Measurements from ENCODE around the gene FES.

Gene FES

DNA sequence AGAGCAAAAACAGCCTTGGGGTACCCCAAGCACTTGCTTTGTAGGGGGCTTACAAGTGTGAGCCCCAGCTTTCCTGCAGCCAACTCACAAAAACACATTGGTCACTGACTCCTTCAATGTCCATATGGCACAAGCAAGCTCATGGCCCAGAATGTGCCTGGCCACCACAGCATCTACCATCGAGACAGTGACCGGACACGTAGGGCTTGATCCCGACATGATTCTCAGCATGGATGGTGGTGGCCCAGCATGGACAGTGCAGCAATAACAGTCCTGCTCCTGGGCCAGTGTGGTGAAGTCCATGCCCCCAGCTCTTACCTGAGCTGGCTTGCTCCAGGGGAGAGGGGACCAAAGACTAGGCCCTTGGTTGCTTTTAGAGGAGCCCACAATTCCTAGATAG is 56.7 kb downstream of the FES start:
- TF ChIP-seq, protein P1, sequence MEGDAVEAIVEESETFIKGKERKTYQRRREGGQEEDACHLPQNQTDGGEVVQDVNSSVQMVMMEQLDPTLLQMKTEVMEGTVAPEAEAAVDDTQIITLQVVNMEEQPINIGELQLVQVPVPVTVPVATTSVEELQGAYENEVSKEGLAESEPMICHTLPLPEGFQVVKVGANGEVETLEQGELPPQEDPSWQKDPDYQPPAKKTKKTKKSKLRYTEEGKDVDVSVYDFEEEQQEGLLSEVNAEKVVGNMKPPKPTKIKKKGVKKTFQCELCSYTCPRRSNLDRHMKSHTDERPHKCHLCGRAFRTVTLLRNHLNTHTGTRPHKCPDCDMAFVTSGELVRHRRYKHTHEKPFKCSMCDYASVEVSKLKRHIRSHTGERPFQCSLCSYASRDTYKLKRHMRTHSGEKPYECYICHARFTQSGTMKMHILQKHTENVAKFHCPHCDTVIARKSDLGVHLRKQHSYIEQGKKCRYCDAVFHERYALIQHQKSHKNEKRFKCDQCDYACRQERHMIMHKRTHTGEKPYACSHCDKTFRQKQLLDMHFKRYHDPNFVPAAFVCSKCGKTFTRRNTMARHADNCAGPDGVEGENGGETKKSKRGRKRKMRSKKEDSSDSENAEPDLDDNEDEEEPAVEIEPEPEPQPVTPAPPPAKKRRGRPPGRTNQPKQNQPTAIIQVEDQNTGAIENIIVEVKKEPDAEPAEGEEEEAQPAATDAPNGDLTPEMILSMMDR (IDR thresholded peaks at IDR 0.05; ENCODE audit: low read length), result no peak
- TF ChIP-seq EZH2 (IDR thresholded peaks at IDR 0.05; ENCODE audit: borderline replicate concordance, low read length), result no peak
- H2AFZ ChIP-seq (ENCODE audit: low read length), result no peak overlapping the region
- H3K36me3 ChIP-seq (ENCODE audit: insufficient read depth, low read length), result peaks cover 65% of the 10 kb centered on the region
- no peak overlapping the region for H3K4me2 ChIP-seq (ENCODE audit: low read length)
- no peaks in the 10 kb centered on the region for H4K20me1 ChIP-seq (ENCODE audit: insufficient read depth, low read length)
- H3K79me2 ChIP-seq (ENCODE audit: insufficient read depth, low read length), result no peaks in the 10 kb centered on the region
- peaks cover 11% of the 10 kb centered on the region for H3K4me1 ChIP-seq (ENCODE audit: insufficient read depth, low read length, severe bottlenecking)
- no peak overlapping the region for H3K4me3 ChIP-seq (ENCODE audit: low read depth, low read length, poor library complexity, severe bottlenecking)
- no peak overlapping the region for H3K27ac ChIP-seq (ENCODE audit: low read depth, low read length, poor library complexity, severe bottlenecking)
- H3F3A ChIP-seq (ENCODE audit: insufficient read depth, low read length), result no peaks in the 10 kb centered on the region
- no peaks in the 10 kb centered on the region for H3K9me2 ChIP-seq (ENCODE audit: low read depth, low read length)
- no peaks in the 10 kb centered on the region for H3K9me3 ChIP-seq (ENCODE audit: low read length)
- H3K27me3 ChIP-seq (ENCODE audit: insufficient read depth, low read length), result no peaks in the 10 kb centered on the region
- H3K9ac ChIP-seq (ENCODE audit: low read length), result no peak overlapping the region

DNA sequence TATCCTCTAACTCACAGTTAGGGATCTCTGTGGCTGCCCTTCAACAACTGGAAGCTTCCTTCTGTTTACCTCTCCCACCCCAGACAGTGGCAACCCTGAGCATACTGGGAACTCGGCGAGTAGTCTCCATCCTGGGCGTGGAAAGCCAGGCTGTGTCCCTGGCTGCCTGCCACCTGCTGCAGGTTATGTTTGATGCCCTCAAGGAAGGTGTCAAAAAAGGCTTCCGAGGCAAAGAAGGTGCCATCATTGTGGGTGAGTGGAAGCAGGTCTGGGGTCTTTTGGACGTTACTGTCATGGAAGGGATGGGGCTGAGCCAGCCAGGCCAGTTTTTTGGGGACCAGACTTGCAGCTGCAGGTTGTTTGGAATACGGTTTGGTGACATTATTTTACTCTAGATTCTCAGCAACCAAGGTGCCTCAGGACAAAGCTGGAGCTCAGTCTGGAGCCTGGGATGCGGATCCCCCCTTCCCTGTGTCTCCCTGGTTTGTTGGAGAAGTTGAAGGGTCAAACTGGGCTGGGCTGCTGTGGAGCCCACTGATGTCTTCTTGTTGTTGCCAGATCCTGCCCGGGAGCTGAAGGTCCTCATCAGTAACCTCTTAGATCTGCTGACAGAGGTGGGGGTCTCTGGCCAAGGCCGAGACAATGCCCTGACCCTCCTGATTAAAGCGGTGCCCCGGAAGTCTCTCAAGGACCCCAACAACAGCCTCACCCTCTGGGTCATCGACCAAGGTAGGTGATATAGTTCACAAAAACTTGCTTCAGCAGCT is 58.2 kb downstream of the FES start:
- TF ChIP-seq, protein P1 (IDR thresholded peaks at IDR 0.05; ENCODE audit: low read length), result no peak
- no peak for TF ChIP-seq EZH2 (IDR thresholded peaks at IDR 0.05; ENCODE audit: borderline replicate concordance, low read length)
- Histone ChIP-seq H3K9ac (ENCODE audit: low read length) (no peak overlapping the region), H3K79me2 (ENCODE audit: insufficient read depth, low read length) (no peaks in the 10 kb centered on the region), H4K20me1 (ENCODE audit: insufficient read depth, low read length) (no peaks in the 10 kb centered on the region), H2AFZ (ENCODE audit: low read length) (no peak overlapping the region), H3K4me1 (ENCODE audit: insufficient read depth, low read length, severe bottlenecking) (no peaks in the 10 kb centered on the region), H3K36me3 (ENCODE audit: insufficient read depth, low read length) (peaks cover 76% of the 10 kb centered on the region), H3K9me3 (ENCODE audit: low read length) (no peaks in the 10 kb centered on the region), H3K4me2 (ENCODE audit: low read length) (no peak overlapping the region), H3K9me2 (ENCODE audit: low read depth, low read length) (no peaks in the 10 kb centered on the region), H3F3A (ENCODE audit: insufficient read depth, low read length) (no peaks in the 10 kb centered on the region), H3K27me3 (ENCODE audit: insufficient read depth, low read length) (no peaks in the 10 kb centered on the region), H3K4me3 (ENCODE audit: low read depth, low read length, poor library complexity, severe bottlenecking) (no peak overlapping the region), H3K27ac (ENCODE audit: low read depth, low read length, poor library complexity, severe bottlenecking) (no peak overlapping the region)

DNA sequence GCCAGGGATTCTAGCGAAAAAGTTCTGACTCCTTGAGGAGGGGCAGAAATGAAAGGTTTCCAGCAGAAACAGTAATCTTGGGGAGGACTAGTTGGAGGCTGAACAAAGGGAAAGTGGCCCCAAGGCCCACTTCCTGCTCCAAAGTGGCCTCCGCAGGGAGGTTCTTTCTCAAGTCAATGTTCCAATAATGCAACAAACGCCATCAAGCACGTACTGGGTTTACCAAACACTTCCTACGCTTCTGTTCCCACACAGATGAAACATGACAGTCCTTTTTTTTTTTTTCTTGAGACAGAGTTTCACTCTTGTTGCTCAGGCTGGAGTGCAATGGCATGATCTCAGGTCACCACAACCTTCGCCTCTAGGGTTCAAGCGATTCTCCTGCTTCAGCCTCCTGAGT is 60.8 kb downstream of the FES start:
- H3K27ac ChIP-seq (ENCODE audit: low read depth, low read length, poor library complexity, severe bottlenecking), result no peak overlapping the region

More for the DNA sequence above, 60.8 kb downstream of the FES start:
- H3K79me2 ChIP-seq (ENCODE audit: insufficient read depth, low read length), result no peaks in the 10 kb centered on the region
- H3K4me1 ChIP-seq (ENCODE audit: insufficient read depth, low read length, severe bottlenecking), result no peaks in the 10 kb centered on the region
- no peaks in the 10 kb centered on the region for H3K9me2 ChIP-seq (ENCODE audit: low read depth, low read length)
- H3K4me3 ChIP-seq (ENCODE audit: low read depth, low read length, poor library complexity, severe bottlenecking), result no peak overlapping the region
- H3K36me3 ChIP-seq (ENCODE audit: insufficient read depth, low read length), result peaks cover 81% of the 10 kb centered on the region
- H3K9ac ChIP-seq (ENCODE audit: low read length), result no peak overlapping the region
- no peak overlapping the region for H3K4me2 ChIP-seq (ENCODE audit: low read length)
- no peaks in the 10 kb centered on the region for H3F3A ChIP-seq (ENCODE audit: insufficient read depth, low read length)
- no peak for TF ChIP-seq EZH2 (IDR thresholded peaks at IDR 0.05; ENCODE audit: borderline replicate concordance, low read length)
- TF ChIP-seq, protein P1 (IDR thresholded peaks at IDR 0.05; ENCODE audit: low read length), result no peak
- no peak overlapping the region for H2AFZ ChIP-seq (ENCODE audit: low read length)
- H4K20me1 ChIP-seq (ENCODE audit: insufficient read depth, low read length), result no peaks in the 10 kb centered on the region
- H3K9me3 ChIP-seq (ENCODE audit: low read length), result no peaks in the 10 kb centered on the region
- no peaks in the 10 kb centered on the region for H3K27me3 ChIP-seq (ENCODE audit: insufficient read depth, low read length)

All from OCI-LY1 (cell line).